Mesenchymal stem cell (in vitro differentiated cells and primary cell): Measurements from ENCODE around the gene RECK.

ENCODE experiments used
- DNase-seq: peaks from one replicate; pipeline ENCODE4 v3.0.0-alpha.2; 2013
- H2AFZ ChIP-seq: one replicate; pipeline ENCODE4 v1.6.1; 2013; ENCODE audit warnings: low read depth, mild to moderate bottlenecking, control low read depth, inconsistent platforms, low read length, moderate library complexity
- H2AK5ac ChIP-seq: 2 replicates; pipeline ENCODE4 v1.6.1; 2013; ENCODE audit warnings: low read length, moderate library complexity, mild to moderate bottlenecking, inconsistent platforms; ENCODE audit not compliant: severe bottlenecking
- H2BK120ac ChIP-seq: one replicate; pipeline ENCODE4 v1.6.1; 2013; ENCODE audit warnings: low read depth, mild to moderate bottlenecking, inconsistent platforms, low read length, moderate library complexity
- H2BK12ac ChIP-seq, 2 experiments: one replicate each; pipeline ENCODE4 v1.6.1; 2013; ENCODE audit warnings: inconsistent platforms in 2 of 2, low read length in 2 of 2, mild to moderate bottlenecking in 2 of 2, moderate library complexity in 2 of 2, control low read depth in 1 of 2
- H2BK15ac ChIP-seq: one replicate; pipeline ENCODE4 v1.6.1; 2013; ENCODE audit warnings: mild to moderate bottlenecking, low read depth, inconsistent platforms; ENCODE audit not compliant: poor library complexity, severe bottlenecking
- H2BK5ac ChIP-seq: 2 replicates; pipeline ENCODE4 v1.6.1; 2013; ENCODE audit warnings: low read depth, mild to moderate bottlenecking, low read length, control low read depth, inconsistent platforms; ENCODE audit not compliant: poor library complexity, severe bottlenecking
- H3K14ac ChIP-seq, 2 experiments: one replicate each; pipeline ENCODE4 v1.6.1; 2013; ENCODE audit warnings: inconsistent platforms in 2 of 2, low read length in 2 of 2, control low read depth in 1 of 2, mild to moderate bottlenecking in 1 of 2, moderate library complexity in 1 of 2
- H3K18ac ChIP-seq, 2 experiments: one replicate each; pipeline ENCODE4 v1.6.1; 2013; ENCODE audit warnings: inconsistent platforms in 2 of 2, low read length in 2 of 2, control low read depth in 1 of 2, low read depth in 1 of 2, mild to moderate bottlenecking in 1 of 2
- H3K23ac ChIP-seq, 2 experiments: one replicate each; pipeline ENCODE4 v1.6.1; 2013; ENCODE audit warnings: inconsistent platforms in 2 of 2, low read length in 2 of 2, mild to moderate bottlenecking in 2 of 2, moderate library complexity in 2 of 2, control low read depth in 1 of 2
- H3K27ac ChIP-seq: 2 replicates; pipeline ENCODE4 v1.5.1; 2013; ENCODE audit warnings: mild to moderate bottlenecking, moderate library complexity, low read length, control low read depth, inconsistent platforms; ENCODE audit not compliant: poor library complexity, severe bottlenecking
- H3K27me3 ChIP-seq, 2 experiments: 2 replicates each; pipeline versions ENCODE4 v1.6.1 to v1.7.0; 2013; ENCODE audit warnings: low read length in 2 of 2, mild to moderate bottlenecking in 2 of 2, moderate library complexity in 2 of 2, control low read depth in 1 of 2, inconsistent platforms in 1 of 2; ENCODE audit not compliant: control insufficient read depth in 1 of 2, insufficient read depth in 1 of 2
- H3K36me3 ChIP-seq, 2 experiments: 2 replicates each; pipeline versions ENCODE4 v1.6.1 to v1.7.0; 2013; ENCODE audit warnings: low read length in 2 of 2, control low read depth in 1 of 2, inconsistent platforms in 1 of 2, low read depth in 1 of 2, mild to moderate bottlenecking in 1 of 2; ENCODE audit not compliant: insufficient read depth in 2 of 2, control insufficient read depth in 1 of 2
- H3K4ac ChIP-seq, 2 experiments: one replicate each; pipeline ENCODE4 v1.6.1; 2013; ENCODE audit warnings: inconsistent platforms in 2 of 2, low read length in 2 of 2, mild to moderate bottlenecking in 2 of 2, moderate library complexity in 2 of 2, control low read depth in 1 of 2, low read depth in 1 of 2
- H3K4me1 ChIP-seq: 2 replicates; pipeline ENCODE4 v1.6.1; 2013; ENCODE audit warnings: low read depth, low read length, control low read depth; ENCODE audit not compliant: control insufficient read depth, insufficient read depth
- H3K4me2 ChIP-seq: 2 replicates; pipeline ENCODE4 v1.6.1; 2013; ENCODE audit warnings: low read length, mild to moderate bottlenecking, inconsistent platforms; ENCODE audit not compliant: poor library complexity, severe bottlenecking
- H3K4me3 ChIP-seq, 2 experiments: 2 replicates each; pipeline versions ENCODE4 v1.5.1 to v1.7.0; 2013; ENCODE audit warnings: low read length in 2 of 2, mild to moderate bottlenecking in 2 of 2, control low read depth in 1 of 2, low read depth in 1 of 2; ENCODE audit not compliant: insufficient read depth in 1 of 2
- H3K79me1 ChIP-seq: replicated peaks from 2 replicates; pipeline ENCODE4 v1.6.1; 2013; ENCODE audit warnings: mild to moderate bottlenecking, control low read depth, low read length, inconsistent platforms; ENCODE audit not compliant: poor library complexity, severe bottlenecking
- H3K9ac ChIP-seq: 2 replicates; pipeline ENCODE4 v1.7.0; 2013; ENCODE audit warnings: mild to moderate bottlenecking, low read length, moderate library complexity
- H3K9me3 ChIP-seq: 2 replicates; pipeline ENCODE4 v1.7.0; 2013; ENCODE audit warnings: mild to moderate bottlenecking, low read length; ENCODE audit not compliant: control insufficient read depth
- H4K8ac ChIP-seq: one replicate; pipeline ENCODE4 v1.6.1; 2013; ENCODE audit warnings: inconsistent platforms, mild to moderate bottlenecking, low read length, moderate library complexity
- H4K91ac ChIP-seq: one replicate; pipeline ENCODE4 v1.6.1; 2013; ENCODE audit warnings: mild to moderate bottlenecking, low read length, inconsistent platforms
- WGBS: methylation state at CpG from one replicate; pipeline ENCODE4 v1.1.7; 2013; ENCODE audit warnings: mixed read lengths; 5-methylcytosine and 5-hydroxymethylcytosine counted together

RECK gene

GRCh38 chr9:36078051-36078450, 41.3 kb downstream of the RECK start:
- Histone ChIP-seq H3K23ac (no peak overlapping the region), H3K18ac (no peak overlapping the region), H3K4me1 (peaks cover 5% of the 10 kb centered on the region), H3K4me2 (no peak overlapping the region), H3K4ac (no peak overlapping the region), H3K9ac (no peak overlapping the region), H3K79me1 (peaks cover 4% of the 10 kb centered on the region), H2BK12ac (no peak overlapping the region), H2BK15ac (no peak overlapping the region), H2AFZ (no peak overlapping the region), H2BK120ac (no peak overlapping the region), H3K27ac (no peak overlapping the region), H4K91ac (no peak overlapping the region), H2BK5ac (no peak overlapping the region), H4K8ac (no peak overlapping the region), H3K14ac (no peak overlapping the region), H2AK5ac (peak overlapping the region; percentile 55), H3K4me3 (no peak overlapping the region), H3K27me3 (no peaks in the 10 kb centered on the region), H3K9me3 (no peaks in the 10 kb centered on the region), H3K36me3 (peaks cover 0 to 78% of the 10 kb centered on the region in 2 experiments)
- no peak for DNase-seq
- WGBS, result 89% methylated on average over 1 of the region's 1 CpG

GRCh38 chr9:36080519-36080918, 43.8 kb downstream of the RECK start:
- 96% methylated on average over 2 of the region's 3 CpGs for WGBS

GRCh38 chr9:36082931-36083330, 46.2 kb downstream of the RECK start:
- no peak overlapping the region for H4K8ac ChIP-seq
- no peak overlapping the region for H3K9ac ChIP-seq
- H3K4me1 ChIP-seq, result no peaks in the 10 kb centered on the region
- no peak overlapping the region for H2AK5ac ChIP-seq
- no peak overlapping the region for H3K23ac ChIP-seq
- no peak overlapping the region for H2BK15ac ChIP-seq
- H3K27me3 ChIP-seq, result no peaks in the 10 kb centered on the region
- H3K27ac ChIP-seq, result no peak overlapping the region
- no peak overlapping the region for H3K4me2 ChIP-seq
- 83% methylated on average over 2 of the region's 5 CpGs for WGBS
- H3K14ac ChIP-seq, result no peak overlapping the region
- peaks cover 7% of the 10 kb centered on the region for H3K9me3 ChIP-seq
- no peak overlapping the region for H2BK5ac ChIP-seq
- H3K36me3 ChIP-seq, result peaks cover 11 to 92% of the 10 kb centered on the region in 2 experiments
- H3K4ac ChIP-seq, result no peak overlapping the region
- no peak overlapping the region for H2BK12ac ChIP-seq
- H3K79me1 ChIP-seq, result peaks cover 2% of the 10 kb centered on the region
- H2AFZ ChIP-seq, result no peak overlapping the region
- no peak overlapping the region for H3K4me3 ChIP-seq
- H2BK120ac ChIP-seq, result no peak overlapping the region
- no peak for DNase-seq
- H3K18ac ChIP-seq, result no peak overlapping the region
- H4K91ac ChIP-seq, result no peak overlapping the region

More at GRCh38 chr9:36080519-36080918, 43.8 kb downstream of the RECK start:
- no peak overlapping the region for H2AFZ ChIP-seq
- H3K27ac ChIP-seq, result no peak overlapping the region
- no peak overlapping the region for H4K8ac ChIP-seq
- no peak overlapping the region for H2BK5ac ChIP-seq
- no peak overlapping the region for H3K4me3 ChIP-seq
- H3K4me1 ChIP-seq, result no peaks in the 10 kb centered on the region
- H3K27me3 ChIP-seq, result no peaks in the 10 kb centered on the region
- no peak overlapping the region for H2AK5ac ChIP-seq
- H2BK120ac ChIP-seq, result no peak overlapping the region
- no peak overlapping the region for H3K9ac ChIP-seq
- H2BK15ac ChIP-seq, result no peak overlapping the region
- H2BK12ac ChIP-seq, result peak overlapping the region in 1 of 2 experiments; percentile 38
- no peak overlapping the region for H4K91ac ChIP-seq
- peaks cover 6 to 89% of the 10 kb centered on the region in 2 experiments for H3K36me3 ChIP-seq
- no peaks in the 10 kb centered on the region for H3K9me3 ChIP-seq
- no peak overlapping the region for H3K18ac ChIP-seq
- H3K79me1 ChIP-seq, result peaks cover 4% of the 10 kb centered on the region
- H3K4me2 ChIP-seq, result no peak overlapping the region
- no peak overlapping the region for H3K23ac ChIP-seq
- peak overlapping the region in 1 of 2 experiments; percentile 44 for H3K14ac ChIP-seq
- peak; percentile 23 for DNase-seq
- H3K4ac ChIP-seq, result no peak overlapping the region

- WGBS, result 97% methylated on average over 5 of the region's 7 CpGs
- Histone ChIP-seq H3K27me3 (no peaks in the 10 kb centered on the region), H4K91ac (no peak overlapping the region), H3K14ac (no peak overlapping the region), H3K4me2 (no peak overlapping the region), H3K23ac (no peak overlapping the region), H2AFZ (no peak overlapping the region), H3K36me3 (peaks cover 11 to 66% of the 10 kb centered on the region in 2 experiments), H4K8ac (no peak overlapping the region), H2AK5ac (no peak overlapping the region), H3K18ac (no peak overlapping the region), H3K4me1 (peaks cover 3% of the 10 kb centered on the region), H2BK120ac (no peak overlapping the region), H2BK12ac (no peak overlapping the region), H3K4ac (no peak overlapping the region), H2BK5ac (no peak overlapping the region), H3K27ac (no peak overlapping the region), H2BK15ac (no peak overlapping the region), H3K9ac (no peak overlapping the region), H3K79me1 (no peaks in the 10 kb centered on the region), H3K4me3 (no peak overlapping the region), H3K9me3 (peaks cover 7% of the 10 kb centered on the region)
- no peak for DNase-seq
Measured at GRCh38 chr9:36086442-36086841, 49.7 kb downstream of the RECK start.
